ENCODE data around the gene SHOC1.

DNA sequence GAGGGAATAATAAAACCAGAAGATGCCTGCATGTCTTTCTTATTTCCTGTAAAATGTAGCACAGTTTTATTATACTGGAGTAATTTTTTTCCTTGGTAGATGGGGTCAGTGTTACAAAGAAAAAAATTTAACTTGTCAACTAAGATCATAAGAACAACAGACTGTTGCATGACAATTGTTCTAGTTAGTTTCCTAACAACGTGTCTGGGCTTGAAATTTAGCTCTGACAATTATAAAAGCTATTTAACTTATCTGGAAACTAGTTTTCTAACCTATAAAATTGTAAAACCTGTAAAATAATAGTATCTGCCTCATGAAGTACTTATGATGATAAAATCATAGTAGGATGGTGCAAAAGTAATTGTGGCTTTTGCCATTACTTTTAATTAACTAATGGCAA is 4.9 kb downstream of the SHOC1 start:
- TF ChIP-seq, protein P1, sequence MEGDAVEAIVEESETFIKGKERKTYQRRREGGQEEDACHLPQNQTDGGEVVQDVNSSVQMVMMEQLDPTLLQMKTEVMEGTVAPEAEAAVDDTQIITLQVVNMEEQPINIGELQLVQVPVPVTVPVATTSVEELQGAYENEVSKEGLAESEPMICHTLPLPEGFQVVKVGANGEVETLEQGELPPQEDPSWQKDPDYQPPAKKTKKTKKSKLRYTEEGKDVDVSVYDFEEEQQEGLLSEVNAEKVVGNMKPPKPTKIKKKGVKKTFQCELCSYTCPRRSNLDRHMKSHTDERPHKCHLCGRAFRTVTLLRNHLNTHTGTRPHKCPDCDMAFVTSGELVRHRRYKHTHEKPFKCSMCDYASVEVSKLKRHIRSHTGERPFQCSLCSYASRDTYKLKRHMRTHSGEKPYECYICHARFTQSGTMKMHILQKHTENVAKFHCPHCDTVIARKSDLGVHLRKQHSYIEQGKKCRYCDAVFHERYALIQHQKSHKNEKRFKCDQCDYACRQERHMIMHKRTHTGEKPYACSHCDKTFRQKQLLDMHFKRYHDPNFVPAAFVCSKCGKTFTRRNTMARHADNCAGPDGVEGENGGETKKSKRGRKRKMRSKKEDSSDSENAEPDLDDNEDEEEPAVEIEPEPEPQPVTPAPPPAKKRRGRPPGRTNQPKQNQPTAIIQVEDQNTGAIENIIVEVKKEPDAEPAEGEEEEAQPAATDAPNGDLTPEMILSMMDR (conservative IDR thresholded peaks at IDR 0.05; ENCODE audit: low read length): no peak
- TF ChIP-seq EZH2phosphoT487 (IDR thresholded peaks at IDR 0.05; ENCODE audit: borderline replicate concordance, low read depth, low read length): no peak

Measured in OCI-LY7 (cell line).